ENCODE data around the gene SPATA22.
"Not testable (repeated sequence)": the region's sequence is repeated elsewhere in the genome, so short reads cannot be mapped to it uniquely, and the experiment has no call there.

The SPATA22 gene

GRCh38 chr17:3475251-3475685 is 3.6 kb upstream of the SPATA22 start:
- in situ Hi-C loops (cut with MboI; ENCODE audit: low sequenced_read_pairs): no loop called here

DNA sequence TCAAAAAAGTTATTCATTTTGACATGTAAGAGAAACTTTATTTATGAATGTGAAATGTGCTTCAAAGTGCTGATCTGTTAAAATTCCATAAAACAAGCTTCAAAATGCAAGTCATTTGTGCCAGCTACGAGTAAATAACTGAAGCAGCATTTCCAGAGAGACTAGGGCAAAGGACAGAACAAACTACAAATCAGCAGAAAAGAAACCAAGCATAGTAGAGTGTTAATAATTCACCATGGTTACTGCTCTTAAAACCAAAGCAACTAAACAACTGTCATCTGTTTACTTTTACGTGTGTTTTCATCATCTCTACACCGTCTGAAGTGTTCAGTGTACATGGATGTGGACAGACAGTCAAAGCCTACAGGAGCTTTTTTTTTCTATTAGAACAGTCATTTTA is 2.6 kb upstream of the SPATA22 start:
- in situ Hi-C loops (cut with MboI; ENCODE audit: low sequenced_read_pairs): no loop called here

DNA sequence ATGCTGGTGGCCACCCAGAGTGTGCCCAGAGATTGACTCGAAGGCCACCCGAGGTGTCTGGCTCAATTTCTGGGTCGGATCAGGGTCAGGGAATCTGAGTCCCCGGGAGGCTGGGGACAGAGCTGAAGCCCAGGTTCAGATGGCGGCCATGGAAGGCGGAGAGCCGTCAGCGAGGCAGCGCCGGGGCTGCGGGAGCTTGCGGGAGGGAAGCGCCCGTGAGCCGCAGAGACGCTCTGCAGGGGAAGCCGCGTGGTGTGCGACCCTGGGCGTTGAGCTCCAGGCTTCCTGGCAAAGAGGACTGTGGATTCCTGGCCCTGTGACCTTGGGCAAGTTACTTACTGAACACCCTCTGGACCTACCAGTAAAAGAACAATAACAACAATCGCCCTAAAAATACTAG is 518 bp upstream of the SPATA22 start:
- in situ Hi-C loops (cut with MboI; ENCODE audit: low sequenced_read_pairs): no loop called here

DNA sequence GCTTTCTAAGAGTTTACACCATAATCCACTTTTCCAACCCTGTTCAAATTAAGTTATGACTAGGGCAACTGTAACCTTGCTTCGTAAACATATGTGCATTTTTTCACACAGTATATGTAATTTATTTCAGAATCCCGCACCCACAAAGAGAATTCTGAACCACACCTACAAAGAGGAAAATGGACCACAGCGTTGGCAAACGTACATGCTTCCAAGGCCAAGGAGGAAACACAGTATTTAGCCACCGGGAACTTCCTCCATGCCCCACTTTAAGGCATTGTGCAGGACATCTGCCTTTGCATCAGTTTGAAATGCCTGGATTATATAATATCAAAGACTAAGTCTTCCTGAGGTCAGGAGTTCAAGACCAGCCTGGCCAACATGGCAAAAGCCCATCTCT is 2.1 kb downstream of the SPATA22 start:
- in situ Hi-C loops (cut with MboI; ENCODE audit: low sequenced_read_pairs): no loop called here

- in situ Hi-C loops (cut with MboI; ENCODE audit: low sequenced_read_pairs): not testable (repeated sequence)
Observed at GRCh38 chr17:3466355-3466754, 5.3 kb downstream of the SPATA22 start.

GRCh38 chr17:3448059-3448665 is 23.5 kb downstream of the SPATA22 start:
- in situ Hi-C loops (cut with MboI; ENCODE audit: low sequenced_read_pairs): no loop called here

GRCh38 chr17:3447625-3448024 is 24.0 kb downstream of the SPATA22 start:
- in situ Hi-C loops (cut with MboI; ENCODE audit: low sequenced_read_pairs): no loop called here

- in situ Hi-C loops (cut with MboI; ENCODE audit: low sequenced_read_pairs): no loop called here
Observed at GRCh38 chr17:3440451-3440850, 31.2 kb downstream of the SPATA22 start.

DNA sequence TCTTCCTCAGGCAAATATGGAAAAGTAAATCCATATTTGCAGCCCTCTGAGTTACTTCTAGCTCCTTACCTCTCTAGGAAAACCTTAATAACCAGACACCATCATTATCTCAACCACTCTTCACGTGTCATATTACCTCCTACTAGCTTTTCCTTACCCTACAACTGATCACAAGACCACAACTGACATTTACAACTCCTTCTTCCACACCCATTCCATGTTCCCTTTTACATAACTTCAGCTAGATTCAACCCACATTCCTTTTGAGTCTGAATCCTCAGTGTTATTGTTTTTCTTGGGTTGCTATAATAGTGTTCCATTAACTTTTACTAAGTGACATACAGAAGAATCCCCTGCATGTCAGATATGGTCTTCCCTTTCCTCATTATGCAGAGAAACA is 33.3 kb downstream of the SPATA22 start:
- in situ Hi-C loops (cut with MboI; ENCODE audit: low sequenced_read_pairs): no loop called here

GRCh38 chr17:3433741-3434140 is 37.9 kb downstream of the SPATA22 start, which contains the start of gene OR1E2:
TSS of gene OR1E2 (minus strand) at chr17:3433841. CDS start at chr17:3433841, 0 bp downstream.
- in situ Hi-C loops (cut with MboI; ENCODE audit: low sequenced_read_pairs): no loop called here

DNA sequence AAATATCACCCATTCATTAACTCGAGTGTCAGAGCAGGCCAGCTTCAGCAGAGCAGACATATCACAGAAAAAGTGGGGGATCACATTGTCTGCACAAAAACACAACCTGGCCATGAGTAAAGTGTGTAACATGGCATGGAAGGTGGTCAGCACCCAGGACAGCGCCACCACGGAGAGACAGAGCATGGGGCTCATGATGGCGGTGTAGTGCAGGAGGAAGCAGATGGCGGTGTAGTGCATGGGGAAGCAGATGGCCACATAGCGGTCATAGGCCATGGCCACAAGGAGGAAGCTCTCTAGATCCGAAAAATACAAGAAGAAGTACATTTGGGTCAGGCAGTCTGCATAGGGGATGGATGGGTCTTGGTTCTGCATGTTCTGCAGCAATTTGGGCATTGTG is 38.4 kb downstream of the SPATA22 start:
- in situ Hi-C loops (cut with MboI; ENCODE audit: low sequenced_read_pairs): not testable (repeated sequence)

GRCh38 chr17:3418222-3418621 is 53.4 kb downstream of the SPATA22 start:
- in situ Hi-C loops (cut with MboI; ENCODE audit: low sequenced_read_pairs): no loop called here

DNA sequence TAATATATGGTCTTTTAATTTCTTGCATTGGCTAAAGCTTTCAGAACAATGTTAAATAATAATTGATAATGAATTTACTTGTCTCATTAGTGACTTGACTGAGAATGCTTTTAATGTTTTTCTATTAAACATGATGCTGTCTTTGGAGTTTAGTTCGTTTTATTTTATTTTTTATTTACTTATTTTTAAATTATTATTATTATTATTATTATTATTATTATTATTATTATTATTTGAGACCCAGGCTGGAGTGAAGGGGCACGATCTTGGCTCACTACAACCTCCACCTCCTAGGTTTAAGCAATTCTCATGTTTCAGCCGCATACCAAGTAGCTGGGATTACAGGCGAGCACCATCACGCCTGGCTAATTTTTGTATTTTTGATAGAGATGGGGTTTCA is 56.0 kb downstream of the SPATA22 start:
- in situ Hi-C loops (cut with MboI; ENCODE audit: low sequenced_read_pairs): no loop called here

GRCh38 chr17:3412216-3412615 is 59.4 kb downstream of the SPATA22 start:
- in situ Hi-C loops (cut with MboI; ENCODE audit: low sequenced_read_pairs): not testable (repeated sequence)

- in situ Hi-C loops (cut with MboI; ENCODE audit: low sequenced_read_pairs): no loop called here
Observed at GRCh38 chr17:3411070-3411469, 60.5 kb downstream of the SPATA22 start, which contains the start of gene OR3A3. TSS of gene OR3A3 (plus strand) at chr17:3411370.

- in situ Hi-C loops (cut with MboI; ENCODE audit: low sequenced_read_pairs): not testable (repeated sequence)
Observed at GRCh38 chr17:3403856-3404255, 67.8 kb downstream of the SPATA22 start.

GRCh38 chr17:3401786-3402185 is 69.8 kb downstream of the SPATA22 start:
- in situ Hi-C loops (cut with MboI; ENCODE audit: low sequenced_read_pairs): no loop called here

DNA sequence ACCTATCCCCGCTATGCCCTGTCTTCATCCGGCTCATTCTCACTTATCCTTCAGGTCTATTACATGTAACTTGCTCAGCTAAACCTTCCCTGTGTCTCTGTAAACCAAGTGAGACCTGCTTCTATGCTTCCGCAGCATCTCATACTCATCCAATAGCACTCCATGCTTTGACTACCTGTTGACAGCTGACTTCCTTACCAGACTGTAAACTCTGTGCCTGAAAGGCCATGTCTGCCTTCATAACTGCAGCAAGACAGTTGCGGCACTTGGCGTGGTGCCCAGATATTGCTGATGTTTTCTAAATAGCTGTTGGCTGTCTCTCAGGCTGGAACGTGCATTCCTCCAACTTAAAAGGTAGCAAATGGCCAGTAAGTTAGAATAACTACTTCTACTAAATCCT is 71.6 kb downstream of the SPATA22 start:
- in situ Hi-C loops (cut with MboI; ENCODE audit: low sequenced_read_pairs): no loop called here

- in situ Hi-C loops (cut with MboI; ENCODE audit: low sequenced_read_pairs): no loop called here
Observed at GRCh38 chr17:3398310-3398709, 73.3 kb downstream of the SPATA22 start, which contains the start of gene OR1E1. TSS of gene OR1E1 (minus strand) at chr17:3398410. CDS start at chr17:3398410, 0 bp downstream.

DNA sequence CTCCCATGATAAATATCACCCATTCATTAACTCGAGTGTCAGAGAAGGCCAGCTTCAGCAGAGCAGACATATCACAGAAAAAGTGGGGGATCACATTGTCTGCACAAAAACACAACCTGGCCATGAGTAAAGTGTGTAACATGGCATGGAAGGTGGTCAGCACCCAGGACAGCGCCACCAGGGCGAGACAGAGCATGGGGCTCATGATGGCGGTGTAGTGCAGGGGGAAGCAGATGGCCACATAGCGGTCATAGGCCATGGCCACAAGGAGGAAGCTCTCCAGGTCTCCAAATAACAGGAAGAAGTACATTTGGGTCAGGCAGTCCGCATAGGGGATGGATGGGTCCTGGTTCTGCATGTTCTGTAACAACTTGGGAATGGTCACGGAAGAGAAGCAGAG is 73.8 kb downstream of the SPATA22 start:
- in situ Hi-C loops (cut with MboI; ENCODE audit: low sequenced_read_pairs): not testable (repeated sequence)

Data from HL-60/S4 treated with phorbol 12-myristate 13-acetate at 8.2 ng/mL for 4 days and 3 days (cell line).